Omental fat pad (tissue), 4 donors: ENCODE data around the gene C6orf47. TPM values are rescaled to one million over a fixed set of nuclear protein-coding genes. Genes with fewer than 3 reads are reported as not detected.

Experiments used
- ATAC-seq: fragments of 150-250 bp; one replicate; pipeline ENCODE4 v1.9.1; 2016; ENCODE audit warnings: mild to moderate bottlenecking, moderate library complexity; ENCODE audit not compliant: low FRiP score
- DNase-seq: peaks from one replicate; pipeline ENCODE4 v3.0.0-alpha.2; 2019; ENCODE audit warnings: low spot score
- total RNA-seq, 4 donors: library from RNA; depleted of rRNA; stranded (reverse); fragments of >200 nt; gene quantifications; one replicate each; pipeline ENCODE4 v1.1.0, GENCODE V29; 2016
- TF ChIP-seq, protein P1 (sequence below), 3 donors: fragments of 450-650 bp; IDR thresholded peaks; one replicate each; pipeline ENCODE4 v1.5.1; 2016 to 2017; ENCODE audit warnings: antibody characterized with exemption in 3 of 3, mild to moderate bottlenecking in 3 of 3, moderate library complexity in 2 of 3

The C6orf47 gene
- total RNA-seq, 4 donors from 2014 or later: 16.8 to 24.7 (median 21.2) TPM

DNA sequence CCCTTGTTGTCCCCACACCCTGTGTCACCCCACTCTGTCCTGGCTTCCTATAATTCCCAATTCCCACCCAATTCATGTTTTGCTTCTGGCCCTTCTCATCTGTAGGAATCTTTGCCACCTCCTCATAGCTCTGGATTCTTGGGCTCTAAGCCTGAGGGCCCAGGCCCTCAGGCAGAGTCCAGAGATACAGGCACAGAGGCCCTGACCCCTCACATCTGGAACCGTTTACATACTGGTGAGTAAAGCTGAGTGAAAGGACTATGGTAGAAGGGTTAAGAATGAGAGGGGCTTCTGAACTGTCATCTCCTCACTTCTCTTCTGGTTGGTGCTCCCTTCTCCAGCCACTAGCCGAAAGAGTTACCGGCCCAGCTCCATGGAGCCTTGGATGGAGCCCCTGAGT, 26.4 kb downstream of the C6orf47 start:
- DNase-seq (no peak), ATAC-seq (no peak)
- TF ChIP-seq, protein P1, sequence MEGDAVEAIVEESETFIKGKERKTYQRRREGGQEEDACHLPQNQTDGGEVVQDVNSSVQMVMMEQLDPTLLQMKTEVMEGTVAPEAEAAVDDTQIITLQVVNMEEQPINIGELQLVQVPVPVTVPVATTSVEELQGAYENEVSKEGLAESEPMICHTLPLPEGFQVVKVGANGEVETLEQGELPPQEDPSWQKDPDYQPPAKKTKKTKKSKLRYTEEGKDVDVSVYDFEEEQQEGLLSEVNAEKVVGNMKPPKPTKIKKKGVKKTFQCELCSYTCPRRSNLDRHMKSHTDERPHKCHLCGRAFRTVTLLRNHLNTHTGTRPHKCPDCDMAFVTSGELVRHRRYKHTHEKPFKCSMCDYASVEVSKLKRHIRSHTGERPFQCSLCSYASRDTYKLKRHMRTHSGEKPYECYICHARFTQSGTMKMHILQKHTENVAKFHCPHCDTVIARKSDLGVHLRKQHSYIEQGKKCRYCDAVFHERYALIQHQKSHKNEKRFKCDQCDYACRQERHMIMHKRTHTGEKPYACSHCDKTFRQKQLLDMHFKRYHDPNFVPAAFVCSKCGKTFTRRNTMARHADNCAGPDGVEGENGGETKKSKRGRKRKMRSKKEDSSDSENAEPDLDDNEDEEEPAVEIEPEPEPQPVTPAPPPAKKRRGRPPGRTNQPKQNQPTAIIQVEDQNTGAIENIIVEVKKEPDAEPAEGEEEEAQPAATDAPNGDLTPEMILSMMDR (IDR thresholded peaks at IDR 0.05): no peak

DNA sequence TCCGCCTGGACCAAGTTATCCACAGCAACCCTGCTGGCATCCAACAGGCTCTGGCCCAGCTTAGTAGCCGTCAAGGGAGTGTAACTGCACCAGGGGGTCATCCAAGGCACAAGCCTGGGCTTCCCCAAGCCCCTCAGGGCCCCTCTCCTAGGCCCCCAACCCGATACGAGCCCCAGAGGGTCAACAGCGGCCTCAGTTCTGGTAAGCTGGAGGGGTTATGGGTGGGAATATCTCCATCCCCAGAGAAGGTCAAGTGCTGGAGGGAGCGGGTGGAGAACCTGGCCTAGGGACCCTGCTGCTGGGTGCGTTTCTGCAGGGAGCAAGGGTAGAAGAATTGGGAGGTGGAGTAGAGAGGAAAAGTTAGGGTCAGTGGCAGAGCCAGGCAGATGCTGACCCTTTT, 27.1 kb downstream of the C6orf47 start:
- ATAC-seq (no peak), DNase-seq (no peak)
- TF ChIP-seq, protein P1 (IDR thresholded peaks at IDR 0.05): no peak

DNA sequence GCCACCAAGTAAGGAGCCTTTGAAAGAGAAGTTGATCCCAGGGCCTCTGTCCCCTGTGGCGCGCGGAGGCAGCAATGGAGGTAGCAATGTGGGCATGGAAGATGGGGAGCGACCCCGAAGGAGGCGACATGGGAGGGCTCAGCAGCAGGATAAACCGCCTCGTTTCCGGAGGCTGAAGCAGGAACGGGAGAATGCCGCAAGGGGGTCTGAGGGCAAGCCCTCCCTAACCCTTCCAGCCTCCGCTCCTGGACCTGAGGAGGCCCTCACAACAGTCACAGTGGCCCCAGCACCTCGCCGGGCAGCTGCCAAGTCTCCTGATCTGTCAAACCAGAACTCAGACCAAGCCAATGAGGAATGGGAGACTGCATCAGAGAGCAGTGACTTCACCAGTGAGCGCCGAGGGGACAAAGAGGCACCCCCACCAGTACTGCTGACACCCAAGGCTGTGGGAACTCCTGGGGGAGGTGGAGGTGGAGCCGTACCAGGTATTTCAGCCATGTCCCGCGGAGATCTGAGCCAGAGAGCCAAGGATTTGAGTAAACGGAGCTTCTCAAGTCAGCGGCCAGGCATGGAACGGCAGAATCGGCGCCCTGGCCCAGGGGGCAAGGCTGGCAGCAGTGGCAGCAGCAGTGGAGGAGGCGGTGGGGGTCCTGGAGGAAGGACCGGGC, 28.2 kb downstream of the C6orf47 start:
- TF ChIP-seq, protein P1 (IDR thresholded peaks at IDR 0.05): no peak
- DNase-seq (no peak), ATAC-seq (no peak)

DNA sequence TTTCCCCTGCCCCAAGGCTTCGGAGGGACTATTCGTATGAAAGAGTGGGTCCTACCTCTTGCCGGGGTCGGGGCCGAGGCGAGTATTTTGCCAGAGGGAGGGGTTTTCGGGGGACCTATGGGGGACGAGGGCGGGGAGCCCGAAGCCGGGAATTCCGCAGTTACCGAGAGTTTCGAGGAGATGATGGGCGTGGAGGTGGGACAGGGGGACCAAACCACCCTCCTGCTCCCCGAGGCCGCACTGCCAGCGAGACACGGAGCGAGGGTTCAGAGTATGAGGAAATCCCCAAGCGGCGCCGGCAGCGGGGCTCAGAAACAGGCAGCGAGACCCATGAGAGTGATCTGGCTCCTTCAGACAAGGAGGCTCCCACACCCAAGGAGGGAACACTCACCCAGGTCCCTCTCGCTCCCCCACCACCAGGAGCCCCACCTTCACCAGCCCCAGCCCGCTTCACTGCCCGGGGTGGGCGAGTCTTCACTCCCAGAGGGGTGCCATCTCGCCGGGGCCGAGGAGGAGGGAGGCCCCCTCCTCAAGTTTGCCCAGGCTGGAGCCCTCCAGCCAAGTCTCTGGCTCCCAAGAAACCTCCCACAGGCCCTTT, 28.8 kb downstream of the C6orf47 start:
- ATAC-seq (no peak), DNase-seq (no peak)
- TF ChIP-seq, protein P1 (IDR thresholded peaks at IDR 0.05): no peak

DNA sequence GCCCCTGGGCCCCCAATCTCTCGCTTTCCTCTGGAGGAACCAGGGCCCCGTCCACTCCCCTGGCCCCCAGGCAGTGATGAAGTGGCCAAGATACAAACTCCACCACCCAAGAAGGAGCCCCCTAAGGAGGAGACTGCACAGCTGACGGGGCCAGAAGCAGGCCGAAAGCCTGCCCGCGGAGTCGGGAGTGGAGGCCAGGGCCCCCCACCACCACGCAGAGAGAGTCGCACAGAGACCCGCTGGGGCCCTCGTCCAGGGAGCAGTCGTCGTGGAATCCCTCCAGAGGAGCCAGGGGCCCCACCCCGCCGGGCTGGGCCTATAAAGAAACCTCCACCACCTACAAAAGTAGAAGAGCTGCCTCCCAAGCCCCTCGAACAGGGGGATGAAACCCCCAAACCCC, 29.4 kb downstream of the C6orf47 start:
- ATAC-seq (no peak), DNase-seq (no peak)
- TF ChIP-seq, protein P1 (IDR thresholded peaks at IDR 0.05): no peak

DNA sequence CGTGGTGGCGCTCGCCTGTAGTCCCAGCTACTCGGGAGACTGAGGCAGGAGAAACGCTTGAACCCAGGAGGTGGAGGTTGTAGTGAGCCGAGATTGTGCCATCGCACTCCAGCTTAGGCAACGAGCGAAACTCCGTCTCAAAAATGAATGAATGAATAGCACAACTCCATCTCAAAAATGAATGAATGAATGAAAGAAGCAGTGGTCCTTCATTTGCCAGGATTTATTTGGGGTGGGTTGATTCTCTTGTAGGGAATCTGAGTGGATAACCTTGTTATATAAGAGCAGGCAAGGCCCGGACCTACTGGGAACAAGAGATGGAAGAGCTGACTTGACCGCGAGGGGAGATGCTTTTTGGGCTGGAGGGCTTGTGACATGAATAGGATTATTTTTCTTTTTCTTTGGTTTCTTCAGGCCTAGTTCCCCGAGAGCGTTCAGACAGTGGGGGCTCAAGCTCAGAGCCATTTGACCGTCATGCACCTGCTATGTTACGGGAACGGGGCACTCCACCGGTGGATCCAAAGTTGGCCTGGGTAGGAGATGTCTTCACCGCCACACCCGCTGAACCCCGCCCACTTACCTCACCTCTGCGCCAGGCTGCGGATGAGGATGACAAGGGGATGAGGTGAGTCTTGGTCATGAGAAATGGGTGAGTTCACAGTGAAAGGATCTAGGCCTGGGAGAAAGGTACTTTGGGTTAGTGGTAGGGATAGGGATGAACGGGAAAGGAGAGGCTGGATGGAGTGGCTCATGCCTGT, 30.2 kb downstream of the C6orf47 start:
- ATAC-seq: no peak
- TF ChIP-seq, protein P1 (IDR thresholded peaks at IDR 0.05): no peak
- no peak for DNase-seq
